ENCODE measurements around the gene HBG2. TPM values are rescaled to one million over a fixed set of nuclear protein-coding genes. Genes with fewer than 3 reads are reported as not detected.

The HBG2 gene
- total and polyA plus RNA-seq, 9 of the 15 experiments (the other 6 are each of a cell fraction or from before 2014, with no cell fraction given), result 1,626 to 58,619 (median 10,515) TPM

- TF ChIP-seq ZNF592 (IDR thresholded peaks at IDR 0.05), result peak; percentile 89
- TF ChIP-seq ASH1L (IDR thresholded peaks at IDR 0.05; ENCODE audit: borderline replicate concordance, low read depth, partially characterized antibody), result no peak
- peak; percentile 44 for TF ChIP-seq CCNT2 (IDR thresholded peaks at IDR 0.05; ENCODE audit: borderline replicate concordance, extremely low read depth, insufficient read length, low read depth, low read length)
- TF ChIP-seq ZFP91 (CRISPR knock-in tag; IDR thresholded peaks at IDR 0.05), result no peak
- TF ChIP-seq USF2 (CRISPR knock-in tag; IDR thresholded peaks at IDR 0.05), result no peak
- TF ChIP-seq ZNF384 (IDR thresholded peaks at IDR 0.05; ENCODE audit: low read depth, low read length), result peak; percentile 87
- TF ChIP-seq TBP (optimal IDR thresholded peaks at IDR 0.05; ENCODE audit: low read depth, low read length), result peak; percentile 57
- TF ChIP-seq ZNF444 (CRISPR knock-in tag; IDR thresholded peaks at IDR 0.05), result no peak
- TF ChIP-seq MCM3 (IDR thresholded peaks at IDR 0.05), result no peak
- no peak for TF ChIP-seq ZNF354B (CRISPR knock-in tag; IDR thresholded peaks at IDR 0.05)
- no peak for TF ChIP-seq E2F1 (CRISPR knock-in tag; IDR thresholded peaks at IDR 0.05)
- TF ChIP-seq CEBPZ (IDR thresholded peaks at IDR 0.05; ENCODE audit: borderline replicate concordance, low read depth, low read length), result no peak
- no peak for TF ChIP-seq BRCA1 (IDR thresholded peaks at IDR 0.05)
- no peak for TF ChIP-seq BRCA1 (CRISPR knock-in tag; IDR thresholded peaks at IDR 0.05)
- TF ChIP-seq FIP1L1 (IDR thresholded peaks at IDR 0.05; ENCODE audit: low read depth, low read length, poor library complexity, severe bottlenecking), result no peak
- peak in 1 of 2 experiments; percentile 41; a peak in 1 of 4 replicates for TF ChIP-seq TRIM24 (IDR thresholded peaks at IDR 0.05)
- no peak for TF ChIP-seq ZNF253 (CRISPR knock-in tag; conservative IDR thresholded peaks at IDR 0.05)
Measured at GRCh38 chr11:5275369-5276110, 21.0 kb upstream of the HBG2 start (continued).
